ENCODE data around the gene LSAMP. TPM values are rescaled to one million over a fixed set of nuclear protein-coding genes. Genes with fewer than 3 reads are reported as not detected.
"Not testable (repeated sequence)": the region's sequence is repeated elsewhere in the genome, so short reads cannot be mapped to it uniquely, and the experiment has no call there.

Gene LSAMP
- total RNA-seq, 1 donor from 2014 or later, result 10.2 TPM

DNA sequence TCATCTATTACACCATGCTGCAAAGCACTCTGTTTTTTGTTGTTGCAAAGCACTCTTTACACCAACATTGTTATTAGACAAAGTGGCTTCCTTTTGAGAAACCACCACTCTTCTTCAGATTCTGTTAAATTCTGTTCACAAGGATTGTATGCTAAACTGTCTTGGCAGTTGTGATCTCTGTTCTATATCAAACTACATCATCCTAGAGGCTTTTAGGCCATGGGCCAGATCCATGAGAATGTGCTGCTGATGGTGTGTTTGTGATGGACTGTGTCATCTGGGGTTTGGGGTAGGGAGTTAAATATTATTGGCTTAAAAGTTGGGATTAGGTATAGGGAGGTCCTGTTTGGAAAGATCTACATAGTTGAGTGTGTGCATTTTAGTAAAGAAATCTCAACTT, 592.2 kb downstream of the LSAMP start:
- H3K4me3 ChIP-seq (ENCODE audit: low read depth, low read length), result no peak overlapping the region
- no peak for DNase-seq (ENCODE audit: low read depth)
- TF ChIP-seq, protein P1, sequence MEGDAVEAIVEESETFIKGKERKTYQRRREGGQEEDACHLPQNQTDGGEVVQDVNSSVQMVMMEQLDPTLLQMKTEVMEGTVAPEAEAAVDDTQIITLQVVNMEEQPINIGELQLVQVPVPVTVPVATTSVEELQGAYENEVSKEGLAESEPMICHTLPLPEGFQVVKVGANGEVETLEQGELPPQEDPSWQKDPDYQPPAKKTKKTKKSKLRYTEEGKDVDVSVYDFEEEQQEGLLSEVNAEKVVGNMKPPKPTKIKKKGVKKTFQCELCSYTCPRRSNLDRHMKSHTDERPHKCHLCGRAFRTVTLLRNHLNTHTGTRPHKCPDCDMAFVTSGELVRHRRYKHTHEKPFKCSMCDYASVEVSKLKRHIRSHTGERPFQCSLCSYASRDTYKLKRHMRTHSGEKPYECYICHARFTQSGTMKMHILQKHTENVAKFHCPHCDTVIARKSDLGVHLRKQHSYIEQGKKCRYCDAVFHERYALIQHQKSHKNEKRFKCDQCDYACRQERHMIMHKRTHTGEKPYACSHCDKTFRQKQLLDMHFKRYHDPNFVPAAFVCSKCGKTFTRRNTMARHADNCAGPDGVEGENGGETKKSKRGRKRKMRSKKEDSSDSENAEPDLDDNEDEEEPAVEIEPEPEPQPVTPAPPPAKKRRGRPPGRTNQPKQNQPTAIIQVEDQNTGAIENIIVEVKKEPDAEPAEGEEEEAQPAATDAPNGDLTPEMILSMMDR (IDR thresholded peaks at IDR 0.05; ENCODE audit: insufficient read depth, low read length, poor library complexity, severe bottlenecking), result no peak
- no peaks in the 10 kb centered on the region for H3K27me3 ChIP-seq (ENCODE audit: control insufficient read depth, insufficient read depth, low read length)
- no peaks in the 10 kb centered on the region for H3K36me3 ChIP-seq (ENCODE audit: control insufficient read depth, insufficient read depth, low read length)

DNA sequence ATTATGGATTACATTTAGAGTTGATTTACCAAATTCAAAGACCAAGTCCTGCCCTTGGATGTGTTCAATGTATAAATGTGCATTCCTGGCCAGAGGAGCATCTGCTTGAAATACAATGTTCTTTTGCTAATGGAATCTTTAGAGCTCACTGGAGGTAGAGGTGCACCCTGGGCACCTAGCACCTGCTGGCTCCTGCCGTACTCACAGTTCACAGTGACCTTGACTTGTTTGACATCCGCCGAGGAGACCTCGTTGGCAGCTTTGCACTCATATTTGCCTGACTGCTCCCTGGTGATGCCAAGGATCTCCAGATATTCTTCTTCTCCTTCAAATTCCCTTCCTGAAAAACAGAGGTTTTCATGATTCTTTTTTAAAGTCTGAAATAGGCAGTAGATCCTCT, 593.0 kb downstream of the LSAMP start:
- no peak overlapping the region for H3K4me3 ChIP-seq (ENCODE audit: low read depth, low read length)
- TF ChIP-seq, protein P1 (IDR thresholded peaks at IDR 0.05; ENCODE audit: insufficient read depth, low read length, poor library complexity, severe bottlenecking), result no peak
- DNase-seq (ENCODE audit: low read depth), result no peak
- H3K27me3 ChIP-seq (ENCODE audit: control insufficient read depth, insufficient read depth, low read length), result no peaks in the 10 kb centered on the region
- no peaks in the 10 kb centered on the region for H3K36me3 ChIP-seq (ENCODE audit: control insufficient read depth, insufficient read depth, low read length)

DNA sequence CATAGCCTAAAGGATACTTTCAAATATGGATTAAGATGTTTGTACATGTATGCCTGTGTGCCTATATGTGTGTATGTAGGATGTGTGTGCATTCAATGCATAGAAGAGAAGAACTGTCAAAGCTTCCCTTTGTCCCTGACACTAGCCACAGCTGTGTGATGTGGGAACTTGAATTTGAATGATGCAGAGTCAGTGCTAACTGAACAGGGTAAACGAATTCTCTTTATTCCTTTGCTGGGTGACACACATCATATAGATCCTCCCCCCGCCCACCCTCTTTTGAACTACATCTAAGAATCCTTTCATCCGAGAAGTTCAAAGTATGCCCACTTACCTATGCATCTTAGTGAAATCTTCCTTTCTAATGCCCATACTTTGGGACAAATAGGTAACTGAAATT, 593.7 kb downstream of the LSAMP start:
- Histone ChIP-seq H3K4me3 (ENCODE audit: low read depth, low read length) (no peak overlapping the region), H3K36me3 (ENCODE audit: control insufficient read depth, insufficient read depth, low read length) (no peaks in the 10 kb centered on the region), H3K27me3 (ENCODE audit: control insufficient read depth, insufficient read depth, low read length) (no peaks in the 10 kb centered on the region)
- DNase-seq (ENCODE audit: low read depth), result no peak
- TF ChIP-seq, protein P1 (IDR thresholded peaks at IDR 0.05; ENCODE audit: insufficient read depth, low read length, poor library complexity, severe bottlenecking), result no peak

DNA sequence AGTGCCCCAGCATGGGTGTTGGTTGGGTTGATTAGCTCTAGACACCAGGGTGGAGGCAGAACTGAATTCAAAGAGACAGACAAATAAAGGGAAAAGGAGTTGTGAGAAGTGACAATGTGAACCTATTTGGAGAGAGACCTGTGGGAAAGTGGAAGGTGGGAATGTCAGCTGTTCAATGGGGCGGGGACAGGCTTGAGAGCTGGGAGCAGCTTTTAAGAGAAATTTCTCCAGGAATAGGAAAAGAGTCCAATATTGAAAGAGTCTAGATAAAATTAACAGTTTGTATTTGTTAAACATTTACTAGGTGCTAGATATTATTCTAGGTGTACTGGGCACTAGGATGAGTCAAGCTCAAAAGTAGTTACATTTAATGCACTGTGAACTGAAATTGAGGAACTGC, 596.6 kb downstream of the LSAMP start:
- H3K4me3 ChIP-seq (ENCODE audit: low read depth, low read length), result no peak overlapping the region
- H3K27me3 ChIP-seq (ENCODE audit: control insufficient read depth, insufficient read depth, low read length), result no peaks in the 10 kb centered on the region
- DNase-seq (ENCODE audit: low read depth), result no peak
- H3K36me3 ChIP-seq (ENCODE audit: control insufficient read depth, insufficient read depth, low read length), result no peaks in the 10 kb centered on the region
- TF ChIP-seq, protein P1 (IDR thresholded peaks at IDR 0.05; ENCODE audit: insufficient read depth, low read length, poor library complexity, severe bottlenecking), result no peak

DNA sequence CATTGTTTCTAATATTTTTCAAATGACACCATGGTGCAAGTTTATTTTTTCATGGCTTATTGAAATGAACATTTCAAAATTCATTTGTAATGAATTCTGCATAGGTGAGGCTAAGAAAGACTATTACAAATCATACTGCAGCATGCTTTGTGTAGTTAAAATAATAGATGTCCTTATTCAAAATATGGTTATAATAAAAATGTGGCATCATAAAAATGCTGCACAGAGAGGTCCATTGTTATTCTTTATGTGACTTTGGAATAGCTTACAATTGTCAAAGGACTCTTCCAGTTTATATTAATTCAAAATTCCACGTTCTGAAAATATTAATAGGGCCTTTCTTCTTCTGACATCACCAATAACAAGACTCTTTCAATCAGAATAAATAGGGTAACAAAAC, 599.3 kb downstream of the LSAMP start:
- no peaks in the 10 kb centered on the region for H3K36me3 ChIP-seq (ENCODE audit: control insufficient read depth, insufficient read depth, low read length)
- no peak for DNase-seq (ENCODE audit: low read depth)
- no peak overlapping the region for H3K4me3 ChIP-seq (ENCODE audit: low read depth, low read length)
- H3K27me3 ChIP-seq (ENCODE audit: control insufficient read depth, insufficient read depth, low read length), result no peaks in the 10 kb centered on the region
- TF ChIP-seq, protein P1 (IDR thresholded peaks at IDR 0.05; ENCODE audit: insufficient read depth, low read length, poor library complexity, severe bottlenecking), result no peak

DNA sequence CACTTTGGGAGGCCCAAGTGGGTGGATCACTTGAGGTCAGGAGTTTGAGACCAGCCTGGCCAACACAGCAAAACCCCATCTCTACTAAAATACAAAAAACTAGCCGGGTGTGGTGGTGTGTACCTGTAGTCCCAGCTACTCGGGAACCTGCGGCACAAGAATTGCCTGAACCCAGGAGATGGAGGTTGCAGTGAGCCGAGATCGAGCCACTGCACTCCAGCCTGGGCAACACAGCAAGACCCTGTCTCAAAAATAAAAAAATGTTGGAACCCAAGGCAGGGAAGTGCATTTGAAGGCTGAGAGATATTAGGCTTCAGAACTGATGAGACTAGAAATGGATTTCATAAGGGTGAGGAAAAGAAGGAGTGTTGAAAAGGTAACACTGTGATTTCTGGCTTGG, 600.6 kb downstream of the LSAMP start:
- DNase-seq (ENCODE audit: low read depth); H3K4me3 ChIP-seq (ENCODE audit: low read depth, low read length); H3K36me3 ChIP-seq (ENCODE audit: control insufficient read depth, insufficient read depth, low read length); H3K27me3 ChIP-seq (ENCODE audit: control insufficient read depth, insufficient read depth, low read length): not testable (repeated sequence)

Measured in kidney epithelial cell (primary cell).